A549 (cell line): ENCODE results near the gene CASP10.

ENCODE experiments used
- CEBPB ChIP-seq, 2 experiments: fragments of >200 bp in 1 of 2; sonication (Bioruptor Twin) in 1 of 2; formaldehyde crosslinking in 1 of 2; IDR thresholded peaks; 2 replicates each; pipeline ENCODE4 v1.6.1; 2012 to 2016
- EP300 ChIP-seq, 2 experiments: fragments of >200 bp; sonication (Bioruptor Twin); formaldehyde crosslinking; IDR thresholded peaks; 2 replicates in 1 of 2; 3 replicates in 1 of 2; pipeline ENCODE4 v1.6.1; 2016 to 2017
- JUNB ChIP-seq: fragments of >200 bp; sonication (Bioruptor Twin); formaldehyde crosslinking; IDR thresholded peaks from 2 replicates; pipeline ENCODE4 v1.6.1; 2016
- POLR2A ChIP-seq: IDR thresholded peaks from 2 replicates; pipeline ENCODE4 v1.6.1; 2012; ENCODE audit warnings: mild to moderate bottlenecking, low read length
- TF ChIP-seq, protein P1 (sequence below): fragments of >200 bp; sonication (Bioruptor Twin); formaldehyde crosslinking; IDR thresholded peaks from 3 replicates; pipeline ENCODE4 v1.5.1; 2016

DNA sequence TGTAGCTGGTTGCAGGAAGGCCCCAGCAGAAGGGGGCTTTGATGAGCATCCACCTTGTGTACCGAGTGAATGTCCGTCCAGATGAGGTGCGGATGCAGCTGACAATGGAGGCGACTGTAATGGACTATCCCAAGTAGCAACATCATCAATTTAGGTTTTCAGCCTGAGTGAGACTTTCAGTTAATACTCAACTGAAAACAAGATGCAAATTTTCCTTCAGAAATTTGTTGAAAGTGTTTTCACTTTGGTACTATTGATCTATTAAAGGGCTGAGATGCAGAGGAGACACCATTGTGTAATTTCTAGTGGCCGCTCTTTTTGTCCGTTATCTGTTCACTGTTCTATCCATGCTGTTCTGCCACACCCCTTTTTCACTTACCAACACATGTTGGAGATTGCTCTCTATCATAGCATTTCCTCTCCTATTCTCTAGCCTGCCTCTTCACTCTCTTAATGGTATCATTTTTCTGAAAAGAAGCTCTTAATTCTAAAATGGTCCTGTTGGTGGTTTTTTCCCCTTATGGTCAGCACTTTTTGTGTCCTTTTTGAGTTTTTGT, 65.4 kb downstream of the CASP10 start:
- no peak for TF ChIP-seq JUNB
- TF ChIP-seq, protein P1, sequence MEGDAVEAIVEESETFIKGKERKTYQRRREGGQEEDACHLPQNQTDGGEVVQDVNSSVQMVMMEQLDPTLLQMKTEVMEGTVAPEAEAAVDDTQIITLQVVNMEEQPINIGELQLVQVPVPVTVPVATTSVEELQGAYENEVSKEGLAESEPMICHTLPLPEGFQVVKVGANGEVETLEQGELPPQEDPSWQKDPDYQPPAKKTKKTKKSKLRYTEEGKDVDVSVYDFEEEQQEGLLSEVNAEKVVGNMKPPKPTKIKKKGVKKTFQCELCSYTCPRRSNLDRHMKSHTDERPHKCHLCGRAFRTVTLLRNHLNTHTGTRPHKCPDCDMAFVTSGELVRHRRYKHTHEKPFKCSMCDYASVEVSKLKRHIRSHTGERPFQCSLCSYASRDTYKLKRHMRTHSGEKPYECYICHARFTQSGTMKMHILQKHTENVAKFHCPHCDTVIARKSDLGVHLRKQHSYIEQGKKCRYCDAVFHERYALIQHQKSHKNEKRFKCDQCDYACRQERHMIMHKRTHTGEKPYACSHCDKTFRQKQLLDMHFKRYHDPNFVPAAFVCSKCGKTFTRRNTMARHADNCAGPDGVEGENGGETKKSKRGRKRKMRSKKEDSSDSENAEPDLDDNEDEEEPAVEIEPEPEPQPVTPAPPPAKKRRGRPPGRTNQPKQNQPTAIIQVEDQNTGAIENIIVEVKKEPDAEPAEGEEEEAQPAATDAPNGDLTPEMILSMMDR, result no peak
- TF ChIP-seq POLR2A, result no peak
- TF ChIP-seq CEBPB (IDR thresholded peaks at IDR 0.05), result no peak
- no peak for TF ChIP-seq EP300 (IDR thresholded peaks at IDR 0.05)
